GM18507 (cell line): ENCODE data around the gene VPS37C.

Experiments used
- DNase-seq: peaks from one replicate; pipeline ENCODE4 v3.0.0; 2011; ENCODE audit warnings: low read depth; ENCODE audit not compliant: insufficient read length; ENCODE audit errors: extremely low spot score
- FAIRE-seq: peaks from 2 replicates; lab custom pipeline; 2011; peaks lifted over from hg19 to GRCh38; lab: Jason Lieb, UNC

Gene VPS37C

GRCh38 chr11:61121917-61122316 lies 39.3 kb downstream of the VPS37C start:
- no peak for DNase-seq
- FAIRE-seq = no peak

- FAIRE-seq = no peak
- no peak for DNase-seq
These were observed 39.9 kb downstream of the VPS37C start for GRCh38 chr11:61121192-61121831.

GRCh38 chr11:61120706-61121191 lies 40.5 kb downstream of the VPS37C start:
- no peak for DNase-seq

GRCh38 chr11:61120099-61120705 lies 41.0 kb downstream of the VPS37C start:
- DNase-seq = no peak
- no peak for FAIRE-seq

More at GRCh38 chr11:61120706-61121191, 40.5 kb downstream of the VPS37C start:
- FAIRE-seq = no peak

- FAIRE-seq (no peak), DNase-seq (no peak)
These were observed 41.7 kb downstream of the VPS37C start for GRCh38 chr11:61119571-61119970.

- DNase-seq (no peak), FAIRE-seq (no peak)
These were observed 42.2 kb downstream of the VPS37C start for GRCh38 chr11:61119055-61119454.

- DNase-seq = no peak
- no peak for FAIRE-seq
These were observed 42.8 kb downstream of the VPS37C start for GRCh38 chr11:61118406-61118805.

GRCh38 chr11:61118004-61118403 lies 43.2 kb downstream of the VPS37C start:
- no peak for DNase-seq
- FAIRE-seq = no peak

GRCh38 chr11:61117168-61117520 lies 44.1 kb downstream of the VPS37C start:
- DNase-seq (no peak), FAIRE-seq (no peak)

GRCh38 chr11:61116426-61117167 lies 44.6 kb downstream of the VPS37C start:
- FAIRE-seq = peak; percentile 69

GRCh38 chr11:61115498-61116224 lies 45.6 kb downstream of the VPS37C start:
- FAIRE-seq = no peak
- DNase-seq = no peak

More at GRCh38 chr11:61116426-61117167, 44.6 kb downstream of the VPS37C start:
- DNase-seq = no peak

GRCh38 chr11:61114913-61115312 lies 46.3 kb downstream of the VPS37C start:
- no peak for DNase-seq
- no peak for FAIRE-seq

- no peak for FAIRE-seq
- DNase-seq = no peak
These were observed 48.0 kb downstream of the VPS37C start for GRCh38 chr11:61113201-61113600.

- no peak for DNase-seq
- FAIRE-seq = no peak
These were observed 48.7 kb downstream of the VPS37C start for GRCh38 chr11:61112575-61112974.

GRCh38 chr11:61111786-61112517 lies 49.3 kb downstream of the VPS37C start:
- FAIRE-seq = no peak
- DNase-seq = no peak

- no peak for DNase-seq
- no peak for FAIRE-seq
These were observed 50.2 kb downstream of the VPS37C start for GRCh38 chr11:61111050-61111435.

- no peak for FAIRE-seq
These were observed 50.8 kb downstream of the VPS37C start for GRCh38 chr11:61110255-61111049.

GRCh38 chr11:61109671-61110070 lies 51.6 kb downstream of the VPS37C start:
- FAIRE-seq (no peak), DNase-seq (no peak)

More at GRCh38 chr11:61110255-61111049, 50.8 kb downstream of the VPS37C start:
- DNase-seq = no peak
